Loucy (cell line): ENCODE data around the gene KRABD2.

ENCODE experiments used
- H2AFZ ChIP-seq: fragments of 200-600 bp; sonication (generic); 2 replicates; pipeline ENCODE4 v1.6.0; 2016; ENCODE audit warnings: antibody characterized with exemption, mild to moderate bottlenecking, low read length, moderate library complexity
- H3F3A ChIP-seq: fragments of 200-600 bp; 2 replicates; pipeline ENCODE4 v1.6.0; 2016; ENCODE audit warnings: antibody characterized with exemption, low read depth, mild to moderate bottlenecking
- H3K27me3 ChIP-seq: fragments of 200-600 bp; sonication (generic); 2 replicates; pipeline ENCODE4 v1.6.1; 2014; ENCODE audit warnings: low read length, mild to moderate bottlenecking; ENCODE audit not compliant: insufficient read depth, poor library complexity, severe bottlenecking
- H3K36me3 ChIP-seq: fragments of 200-600 bp; sonication (generic); 2 replicates; pipeline ENCODE4 v1.6.1; 2016; ENCODE audit warnings: low read length; ENCODE audit not compliant: insufficient read depth
- H3K4me1 ChIP-seq: fragments of 200-600 bp; sonication (generic); 2 replicates; pipeline ENCODE4 v1.5.1; 2014; ENCODE audit warnings: low read length, mild to moderate bottlenecking; ENCODE audit not compliant: insufficient read depth, poor library complexity, severe bottlenecking
- H3K4me2 ChIP-seq: fragments of 200-600 bp; sonication (generic); 2 replicates; pipeline ENCODE4 v1.6.0; 2014; ENCODE audit warnings: antibody characterized with exemption, low read length, low read depth, mild to moderate bottlenecking; ENCODE audit not compliant: poor library complexity, severe bottlenecking
- H3K4me3 ChIP-seq: fragments of 200-600 bp; sonication (generic); 2 replicates; pipeline ENCODE4 v1.5.1; 2014; ENCODE audit warnings: low read length, mild to moderate bottlenecking, mixed read lengths; ENCODE audit not compliant: poor library complexity, severe bottlenecking
- H3K79me2 ChIP-seq: fragments of 200-600 bp; sonication (generic); 2 replicates; pipeline ENCODE4 v1.6.1; 2014; ENCODE audit warnings: low read length; ENCODE audit not compliant: insufficient read depth
- H3K9ac ChIP-seq: fragments of 200-600 bp; sonication (generic); 2 replicates; pipeline ENCODE4 v1.6.0; 2014; ENCODE audit warnings: mild to moderate bottlenecking, low read depth, low read length, moderate library complexity; ENCODE audit not compliant: poor library complexity, severe bottlenecking
- H3K9me2 ChIP-seq: fragments of 200-600 bp; sonication (generic); replicated peaks from 2 replicates; pipeline ENCODE4 v1.6.1; 2016; ENCODE audit warnings: low read depth, low read length, mixed read lengths
- H3K9me3 ChIP-seq: fragments of 200-600 bp; sonication (generic); 2 replicates; pipeline ENCODE4 v1.6.1; 2014; ENCODE audit warnings: mild to moderate bottlenecking, antibody characterized with exemption, low read length, low read depth; ENCODE audit not compliant: insufficient read depth
- H4K20me1 ChIP-seq: fragments of 200-600 bp; sonication (generic); 2 replicates; pipeline ENCODE4 v1.6.0; 2014; ENCODE audit warnings: antibody characterized with exemption, low read length, mild to moderate bottlenecking; ENCODE audit not compliant: insufficient read depth, poor library complexity, severe bottlenecking
- CTCF ChIP-seq: fragments of 200-600 bp; sonication (generic); conservative IDR thresholded peaks from 2 replicates; pipeline ENCODE4 v1.5.1; 2014; ENCODE audit warnings: mild to moderate bottlenecking, antibody characterized with exemption, low read length
- EZH2phosphoT487 ChIP-seq: fragments of 200-600 bp; IDR thresholded peaks from 2 replicates; pipeline ENCODE4 v1.6.1; 2018; ENCODE audit warnings: antibody characterized with exemption, mild to moderate bottlenecking, moderate library complexity, borderline replicate concordance

KRABD2 gene

DNA sequence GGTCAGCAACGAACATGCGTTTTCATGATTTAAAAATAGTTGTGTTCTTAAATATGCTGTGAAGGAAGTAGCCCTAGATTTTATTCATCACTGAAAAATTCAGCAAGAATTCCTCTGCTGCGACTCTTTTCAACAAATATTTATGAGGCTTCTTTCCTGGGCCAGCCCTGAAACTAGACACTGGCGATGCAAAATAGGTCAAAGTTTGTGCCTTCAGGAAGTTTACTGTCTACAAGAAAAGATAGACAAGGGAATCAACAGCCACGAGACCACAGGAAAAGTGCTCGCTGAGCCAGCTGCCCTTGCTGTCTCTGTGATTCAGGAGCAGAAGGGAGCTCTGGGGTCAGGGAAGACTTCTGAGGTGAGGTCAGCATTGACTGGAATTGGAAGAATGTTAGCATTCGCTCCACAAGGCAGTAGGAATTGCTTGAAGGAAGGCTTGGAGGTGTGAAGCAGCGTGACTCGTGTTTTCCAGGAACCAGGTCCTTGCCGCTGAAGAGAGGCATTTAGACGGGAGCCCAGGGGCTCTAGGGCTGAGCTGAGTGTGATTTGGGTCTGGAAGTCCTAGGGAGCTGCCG, 8.4 kb upstream of the KRABD2 start:
- Histone ChIP-seq H3K36me3 (peaks cover 15% of the 10 kb centered on the region; the same call in 1 of the 2 replicates), H3K4me3 (peak overlapping the region; percentile 87), H3K9ac (peak overlapping the region; percentile 81), H3K4me1 (peaks cover 28% of the 10 kb centered on the region), H4K20me1 (peaks cover 28% of the 10 kb centered on the region), H3K4me2 (peak overlapping the region; percentile 62), H2AFZ (no peak overlapping the region), H3K79me2 (peaks cover 40% of the 10 kb centered on the region), H3K27me3 (peaks cover 8% of the 10 kb centered on the region), H3F3A (0 out of 2 replicates have a peak, but pooled peaks cover 3% of the 10 kb centered on the region), H3K9me2 (no peaks in the 10 kb centered on the region), H3K9me3 (no peaks in the 10 kb centered on the region)
- TF ChIP-seq CTCF (no peak), EZH2phosphoT487 (no peak)

DNA sequence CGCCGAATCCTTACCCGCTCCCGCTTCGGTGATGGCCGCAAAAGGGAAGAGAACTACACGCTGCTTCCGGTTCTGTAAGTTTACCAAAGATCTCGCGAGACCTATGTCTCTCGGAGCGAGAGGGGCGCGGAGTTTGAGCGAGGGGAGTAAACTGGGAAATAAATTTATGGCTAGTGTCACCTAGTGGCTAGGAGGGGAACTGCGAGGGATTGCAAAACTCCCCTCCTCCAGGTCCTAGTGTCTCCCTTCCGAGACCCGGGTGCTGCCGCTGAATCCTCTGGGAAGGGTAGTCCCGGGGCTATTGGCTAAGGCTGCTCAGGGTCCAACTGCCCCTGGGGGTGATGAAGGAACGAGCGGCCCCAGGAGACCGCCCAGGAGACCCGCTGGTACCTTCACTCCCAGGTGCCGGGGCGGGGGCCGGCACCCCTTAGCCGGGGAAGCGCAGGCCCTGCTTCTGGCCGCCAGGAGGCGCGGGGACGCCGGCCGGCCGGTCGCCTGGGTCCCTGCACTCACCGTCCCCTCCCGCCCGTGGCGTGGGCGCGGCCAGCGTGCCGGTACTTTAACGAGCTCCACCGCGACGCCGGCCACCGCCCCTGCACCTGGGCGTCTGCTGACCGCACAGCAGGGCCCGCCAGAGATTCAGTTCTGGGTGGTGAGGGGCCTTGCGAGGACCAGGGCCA, 6.8 kb upstream of the KRABD2 start, which contains the start of gene RPL26:
RPL26 (minus strand) TSS at position 51 of the 680 bp plus-strand sequence. CDS start 883 bp downstream, outside the sequence.
- Histone ChIP-seq H3K4me2 (peak within 1 kb of the TSS; percentile 99), H3K36me3 (peaks cover 32% of the 10 kb centered on the region), H3F3A (peaks cover 13% of the 10 kb centered on the region; the same call in 1 of the 2 replicates), H3K79me2 (peaks cover 56% of the 10 kb centered on the region), H3K27me3 (peaks cover 8% of the 10 kb centered on the region), H3K9me2 (no peaks in the 10 kb centered on the region), H2AFZ (peak within 1 kb of the TSS; percentile 90), H3K9ac (peak within 1 kb of the TSS; percentile 91), H3K4me1 (peaks cover 38% of the 10 kb centered on the region), H4K20me1 (peaks cover 44% of the 10 kb centered on the region), H3K4me3 (peak within 1 kb of the TSS; percentile 87), H3K9me3 (no peaks in the 10 kb centered on the region)
- TF ChIP-seq CTCF, result peak; percentile 99
- no peak for TF ChIP-seq EZH2phosphoT487

GRCh38 chr17:8382880-8383142, 6.3 kb upstream of the KRABD2 start:
- peaks cover 15% of the 10 kb centered on the region; the same call in 1 of the 2 replicates for H3F3A ChIP-seq
- peak overlapping the region; percentile 99 for H3K4me2 ChIP-seq
- peaks cover 48% of the 10 kb centered on the region for H4K20me1 ChIP-seq
- no peak overlapping the region for H2AFZ ChIP-seq
- no peaks in the 10 kb centered on the region for H3K9me3 ChIP-seq
- H3K9me2 ChIP-seq, result no peaks in the 10 kb centered on the region
- H3K27me3 ChIP-seq, result peaks cover 8% of the 10 kb centered on the region
- H3K79me2 ChIP-seq, result peaks cover 61% of the 10 kb centered on the region
- H3K4me1 ChIP-seq, result peaks cover 41% of the 10 kb centered on the region
- peak overlapping the region; percentile 91 for H3K9ac ChIP-seq
- peaks cover 36% of the 10 kb centered on the region for H3K36me3 ChIP-seq
- no peak for TF ChIP-seq CTCF
- no peak for TF ChIP-seq EZH2phosphoT487
- peak overlapping the region; percentile 87 for H3K4me3 ChIP-seq
